Loucy (cell line): ENCODE data around the gene VSIG1.

ENCODE experiments used
- H2AFZ ChIP-seq: fragments of 200-600 bp; sonication (generic); 2 replicates; pipeline ENCODE4 v1.6.0; 2016; ENCODE audit warnings: antibody characterized with exemption, mild to moderate bottlenecking, low read length, moderate library complexity
- H3F3A ChIP-seq: fragments of 200-600 bp; 2 replicates; pipeline ENCODE4 v1.6.0; 2016; ENCODE audit warnings: antibody characterized with exemption, low read depth, mild to moderate bottlenecking
- H3K27me3 ChIP-seq: fragments of 200-600 bp; sonication (generic); 2 replicates; pipeline ENCODE4 v1.6.1; 2014; ENCODE audit warnings: low read length, mild to moderate bottlenecking; ENCODE audit not compliant: insufficient read depth, poor library complexity, severe bottlenecking
- H3K36me3 ChIP-seq: fragments of 200-600 bp; sonication (generic); 2 replicates; pipeline ENCODE4 v1.6.1; 2016; ENCODE audit warnings: low read length; ENCODE audit not compliant: insufficient read depth
- H3K4me1 ChIP-seq: fragments of 200-600 bp; sonication (generic); 2 replicates; pipeline ENCODE4 v1.5.1; 2014; ENCODE audit warnings: low read length, mild to moderate bottlenecking; ENCODE audit not compliant: insufficient read depth, poor library complexity, severe bottlenecking
- H3K4me2 ChIP-seq: fragments of 200-600 bp; sonication (generic); 2 replicates; pipeline ENCODE4 v1.6.0; 2014; ENCODE audit warnings: antibody characterized with exemption, low read length, low read depth, mild to moderate bottlenecking; ENCODE audit not compliant: poor library complexity, severe bottlenecking
- H3K4me3 ChIP-seq: fragments of 200-600 bp; sonication (generic); 2 replicates; pipeline ENCODE4 v1.5.1; 2014; ENCODE audit warnings: low read length, mild to moderate bottlenecking, mixed read lengths; ENCODE audit not compliant: poor library complexity, severe bottlenecking
- H3K79me2 ChIP-seq: fragments of 200-600 bp; sonication (generic); 2 replicates; pipeline ENCODE4 v1.6.1; 2014; ENCODE audit warnings: low read length; ENCODE audit not compliant: insufficient read depth
- H3K9ac ChIP-seq: fragments of 200-600 bp; sonication (generic); 2 replicates; pipeline ENCODE4 v1.6.0; 2014; ENCODE audit warnings: mild to moderate bottlenecking, low read depth, low read length, moderate library complexity; ENCODE audit not compliant: poor library complexity, severe bottlenecking
- H3K9me2 ChIP-seq: fragments of 200-600 bp; sonication (generic); replicated peaks from 2 replicates; pipeline ENCODE4 v1.6.1; 2016; ENCODE audit warnings: low read depth, low read length, mixed read lengths
- H3K9me3 ChIP-seq: fragments of 200-600 bp; sonication (generic); 2 replicates; pipeline ENCODE4 v1.6.1; 2014; ENCODE audit warnings: mild to moderate bottlenecking, antibody characterized with exemption, low read length, low read depth; ENCODE audit not compliant: insufficient read depth
- H4K20me1 ChIP-seq: fragments of 200-600 bp; sonication (generic); 2 replicates; pipeline ENCODE4 v1.6.0; 2014; ENCODE audit warnings: antibody characterized with exemption, low read length, mild to moderate bottlenecking; ENCODE audit not compliant: insufficient read depth, poor library complexity, severe bottlenecking
- CTCF ChIP-seq: fragments of 200-600 bp; sonication (generic); conservative IDR thresholded peaks from 2 replicates; pipeline ENCODE4 v1.5.1; 2014; ENCODE audit warnings: mild to moderate bottlenecking, antibody characterized with exemption, low read length
- EZH2phosphoT487 ChIP-seq: fragments of 200-600 bp; IDR thresholded peaks from 2 replicates; pipeline ENCODE4 v1.6.1; 2018; ENCODE audit warnings: antibody characterized with exemption, mild to moderate bottlenecking, moderate library complexity, borderline replicate concordance

The VSIG1 gene

GRCh38 chrX:108114541-108114940 lies 69.7 kb downstream of the VSIG1 start:
- H3K9ac ChIP-seq = no peak overlapping the region
- H3F3A ChIP-seq = no peaks in the 10 kb centered on the region
- H3K4me3 ChIP-seq = no peak overlapping the region
- H3K9me2 ChIP-seq = no peaks in the 10 kb centered on the region
- H3K79me2 ChIP-seq = no peaks in the 10 kb centered on the region
- no peaks in the 10 kb centered on the region for H4K20me1 ChIP-seq
- no peak for TF ChIP-seq EZH2phosphoT487
- no peak for TF ChIP-seq CTCF
- H3K4me2 ChIP-seq = no peak overlapping the region
- H3K4me1 ChIP-seq = no peaks in the 10 kb centered on the region
- no peaks in the 10 kb centered on the region for H3K27me3 ChIP-seq
- no peak overlapping the region for H2AFZ ChIP-seq
- H3K9me3 ChIP-seq = no peaks in the 10 kb centered on the region
- H3K36me3 ChIP-seq = no peaks in the 10 kb centered on the region

- no peaks in the 10 kb centered on the region for H3K36me3 ChIP-seq
- no peak overlapping the region for H3K4me3 ChIP-seq
- H3K4me2 ChIP-seq = no peak overlapping the region
- H3F3A ChIP-seq = no peaks in the 10 kb centered on the region
- no peak overlapping the region for H2AFZ ChIP-seq
- no peaks in the 10 kb centered on the region for H3K9me3 ChIP-seq
- no peaks in the 10 kb centered on the region for H3K9me2 ChIP-seq
- no peaks in the 10 kb centered on the region for H3K79me2 ChIP-seq
- H3K4me1 ChIP-seq = no peaks in the 10 kb centered on the region
- H3K9ac ChIP-seq = no peak overlapping the region
- no peaks in the 10 kb centered on the region for H3K27me3 ChIP-seq
- TF ChIP-seq CTCF = no peak
- no peak for TF ChIP-seq EZH2phosphoT487
- H4K20me1 ChIP-seq = no peaks in the 10 kb centered on the region
These were observed 73.1 kb downstream of the VSIG1 start for GRCh38 chrX:108117988-108118387.

GRCh38 chrX:108121291-108121690 lies 76.4 kb downstream of the VSIG1 start:
- Histone ChIP-seq H3K4me3 (no peak overlapping the region), H3F3A (no peaks in the 10 kb centered on the region), H4K20me1 (no peaks in the 10 kb centered on the region), H3K4me1 (no peaks in the 10 kb centered on the region), H3K27me3 (no peaks in the 10 kb centered on the region), H3K36me3 (no peaks in the 10 kb centered on the region), H3K9me3 (no peaks in the 10 kb centered on the region), H2AFZ (no peak overlapping the region), H3K79me2 (no peaks in the 10 kb centered on the region), H3K4me2 (no peak overlapping the region), H3K9ac (no peak overlapping the region), H3K9me2 (no peaks in the 10 kb centered on the region)
- TF ChIP-seq EZH2phosphoT487 (no peak), CTCF (no peak)
